ENCODE measurements around the gene SMO.

- TF ChIP-seq CEBPB (IDR thresholded peaks at IDR 0.05; ENCODE audit: low read depth) (no peak), ELF1 (IDR thresholded peaks at IDR 0.05; ENCODE audit: borderline replicate concordance, low read depth) (no peak), ATF3 (IDR thresholded peaks at IDR 0.05) (no peak), ZFX (IDR thresholded peaks at IDR 0.05) (no peak)
Measured at GRCh38 chr7:129193892-129194291, 5.5 kb downstream of the SMO start.
